HEK293 (cell line): ENCODE measurements around the gene SOX5.

ENCODE experiments used
- CTCF ChIA-PET: fragments of 350-600 bp; formaldehyde crosslinking; extraction: SDS; loops from one replicate; lab custom pipeline; 2021; ENCODE audit warnings: antibody characterized with exemption; lab: Yijun Ruan, JAX
- POLR2A ChIA-PET: fragments of 300-600 bp; formaldehyde crosslinking; extraction: SDS; loops from one replicate; lab custom pipeline; 2020; ENCODE audit warnings: antibody characterized with exemption, inconsistent platforms; lab: Yijun Ruan, JAX
- H3K27ac ChIP-seq: fragments of 200-500 bp; sonication (Bioruptor generic); 2 replicates; pipeline ENCODE4 v1.5.1; 2014; ENCODE audit warnings: low read depth, low read length, control low read depth, inconsistent platforms; ENCODE audit errors: extremely low read depth
- H3K36me3 ChIP-seq, 2 experiments: fragments of 200-500 bp in 1 of 2; sonication (Bioruptor generic) in 1 of 2; 1 replicate in 1 of 2; 2 replicates in 1 of 2; pipeline ENCODE4 v1.5.1; 2014 to 2017; ENCODE audit warnings: inconsistent platforms in 2 of 2, low read length in 2 of 2; ENCODE audit not compliant: control insufficient read depth in 2 of 2, insufficient read depth in 1 of 2
- H3K4me1 ChIP-seq: fragments of 200-500 bp; sonication (Bioruptor generic); 2 replicates; pipeline ENCODE4 v1.5.1; 2014; ENCODE audit warnings: mild to moderate bottlenecking, low read length, inconsistent platforms; ENCODE audit not compliant: control insufficient read depth, insufficient read depth
- H3K4me3 ChIP-seq: 2 replicates; pipeline ENCODE4 v1.5.1; 2011; ENCODE audit warnings: low read depth, mild to moderate bottlenecking, control low read depth, low read length, moderate library complexity
- H3K9me3 ChIP-seq: fragments of 200-500 bp; sonication (Bioruptor generic); 2 replicates; pipeline ENCODE4 v1.5.1; 2014; ENCODE audit warnings: low read depth, low read length, inconsistent platforms; ENCODE audit not compliant: control insufficient read depth, insufficient read depth
- BCL11A ChIP-seq: fragments of 450-650 bp; formaldehyde crosslinking; IDR thresholded peaks from 2 replicates; pipeline ENCODE4 v1.5.1; 2016; ENCODE audit warnings: low read depth, missing biosample characterization, missing genetic modification characterization
- GLI4 ChIP-seq: fragments of 450-650 bp; formaldehyde crosslinking; IDR thresholded peaks from 2 replicates; pipeline ENCODE4 v1.5.1; 2016; ENCODE audit warnings: missing biosample characterization, missing genetic modification characterization
- KLF7 ChIP-seq: fragments of 450-650 bp; formaldehyde crosslinking; IDR thresholded peaks from 2 replicates; pipeline ENCODE4 v1.5.1; 2016; ENCODE audit warnings: missing biosample characterization, missing genetic modification characterization, borderline replicate concordance
- OSR2 ChIP-seq: fragments of 450-650 bp; formaldehyde crosslinking; IDR thresholded peaks from 2 replicates; pipeline ENCODE4 v1.5.1; 2016; ENCODE audit warnings: missing biosample characterization, missing genetic modification characterization
- OVOL3 ChIP-seq: fragments of 450-650 bp; formaldehyde crosslinking; IDR thresholded peaks from 2 replicates; pipeline ENCODE4 v1.5.1; 2016; ENCODE audit warnings: missing biosample characterization, missing genetic modification characterization
- SP2 ChIP-seq: fragments of 450-650 bp; formaldehyde crosslinking; IDR thresholded peaks from 2 replicates; pipeline ENCODE4 v1.5.1; 2016; ENCODE audit warnings: missing biosample characterization, missing genetic modification characterization
- WT1 ChIP-seq: fragments of 450-650 bp; formaldehyde crosslinking; IDR thresholded peaks from 2 replicates; pipeline ENCODE4 v1.5.1; 2016; ENCODE audit warnings: missing biosample characterization, missing genetic modification characterization
- ZBTB10 ChIP-seq: fragments of 450-650 bp; formaldehyde crosslinking; IDR thresholded peaks from 2 replicates; pipeline ENCODE4 v1.5.1; 2016; ENCODE audit warnings: missing biosample characterization, missing genetic modification characterization
- ZBTB8A ChIP-seq: fragments of 450-650 bp; formaldehyde crosslinking; IDR thresholded peaks from 2 replicates; pipeline ENCODE4 v1.5.1; 2016; ENCODE audit warnings: missing biosample characterization, missing genetic modification characterization
- ZIC2 ChIP-seq: fragments of 450-650 bp; formaldehyde crosslinking; IDR thresholded peaks from 2 replicates; pipeline ENCODE4 v1.5.1; 2016; ENCODE audit warnings: missing biosample characterization, missing genetic modification characterization
- ZNF112 ChIP-seq: fragments of 450-650 bp; formaldehyde crosslinking; IDR thresholded peaks from 2 replicates; pipeline ENCODE4 v1.5.0; 2017; ENCODE audit warnings: missing biosample characterization, missing genetic modification characterization
- ZNF2 ChIP-seq: fragments of 450-650 bp; formaldehyde crosslinking; IDR thresholded peaks from 2 replicates; pipeline ENCODE4 v1.5.1; 2016; ENCODE audit warnings: missing biosample characterization, missing genetic modification characterization
- ZNF202 ChIP-seq: fragments of 450-650 bp; formaldehyde crosslinking; IDR thresholded peaks from 2 replicates; pipeline ENCODE4 v1.5.1; 2016; ENCODE audit warnings: missing biosample characterization, missing genetic modification characterization, borderline replicate concordance
- ZNF24 ChIP-seq: fragments of 450-650 bp; formaldehyde crosslinking; IDR thresholded peaks from 2 replicates; pipeline ENCODE4 v1.5.1; 2016; ENCODE audit warnings: missing biosample characterization, missing genetic modification characterization
- ZNF354C ChIP-seq: fragments of 450-650 bp; formaldehyde crosslinking; IDR thresholded peaks from 2 replicates; pipeline ENCODE4 v1.5.1; 2016; ENCODE audit warnings: missing biosample characterization, missing genetic modification characterization, low read depth, borderline replicate concordance
- ZNF391 ChIP-seq: fragments of 450-650 bp; formaldehyde crosslinking; IDR thresholded peaks from 2 replicates; pipeline ENCODE4 v1.5.1; 2016; ENCODE audit warnings: low read depth, missing biosample characterization, missing genetic modification characterization, borderline replicate concordance
- ZNF416 ChIP-seq: fragments of 450-650 bp; formaldehyde crosslinking; IDR thresholded peaks from 2 replicates; pipeline ENCODE4 v1.5.1; 2016; ENCODE audit warnings: missing biosample characterization, missing genetic modification characterization
- ZNF433 ChIP-seq: fragments of 450-650 bp; formaldehyde crosslinking; IDR thresholded peaks from 2 replicates; pipeline ENCODE4 v1.5.1; 2016; ENCODE audit warnings: missing biosample characterization, missing genetic modification characterization, low read depth
- ZNF501 ChIP-seq: fragments of 450-650 bp; formaldehyde crosslinking; IDR thresholded peaks from 2 replicates; pipeline ENCODE4 v1.5.1; 2016; ENCODE audit warnings: missing biosample characterization, missing genetic modification characterization
- ZNF558 ChIP-seq: fragments of 450-650 bp; formaldehyde crosslinking; IDR thresholded peaks from 2 replicates; pipeline ENCODE4 v1.5.1; 2016; ENCODE audit warnings: missing biosample characterization, missing genetic modification characterization
- ZNF580 ChIP-seq: fragments of 450-650 bp; formaldehyde crosslinking; IDR thresholded peaks from 2 replicates; pipeline ENCODE4 v1.5.1; 2016; ENCODE audit warnings: missing biosample characterization, missing genetic modification characterization
- ZNF621 ChIP-seq: fragments of 450-650 bp; formaldehyde crosslinking; IDR thresholded peaks from 2 replicates; pipeline ENCODE4 v1.5.1; 2017; ENCODE audit warnings: missing biosample characterization, missing genetic modification characterization
- ZNF626 ChIP-seq: fragments of 450-650 bp; sonication (Bioruptor Pico); formaldehyde crosslinking; IDR thresholded peaks from 2 replicates; pipeline ENCODE4 v1.5.1; 2018; ENCODE audit warnings: missing biosample characterization, missing genetic modification characterization, inconsistent platforms
- ZNF701 ChIP-seq: fragments of 450-650 bp; formaldehyde crosslinking; IDR thresholded peaks from 2 replicates; pipeline ENCODE4 v1.5.1; 2016; ENCODE audit warnings: missing biosample characterization, missing genetic modification characterization
- ZNF707 ChIP-seq: fragments of 450-650 bp; formaldehyde crosslinking; IDR thresholded peaks from 2 replicates; pipeline ENCODE4 v1.5.1; 2016; ENCODE audit warnings: missing biosample characterization, missing genetic modification characterization
- ZNF830 ChIP-seq: fragments of 450-650 bp; IDR thresholded peaks from 2 replicates; pipeline ENCODE4 v1.5.0; 2018; ENCODE audit warnings: missing biosample characterization, missing genetic modification characterization, low read depth, mild to moderate bottlenecking, moderate library complexity
- ZSCAN16 ChIP-seq: fragments of 450-650 bp; formaldehyde crosslinking; IDR thresholded peaks from 2 replicates; pipeline ENCODE4 v1.5.1; 2016; ENCODE audit warnings: missing biosample characterization, missing genetic modification characterization
- TF ChIP-seq, protein P1 (sequence below): fragments of 450-650 bp; formaldehyde crosslinking; IDR thresholded peaks from 2 replicates; pipeline ENCODE4; 2016; ENCODE audit warnings: missing biosample characterization, missing genetic modification characterization
- TF ChIP-seq, protein P2 (sequence below): fragments of 450-650 bp; formaldehyde crosslinking; IDR thresholded peaks from 2 replicates; pipeline ENCODE4 v1.5.0; 2017; ENCODE audit warnings: missing biosample characterization, missing genetic modification characterization, borderline replicate concordance

The SOX5 gene

GRCh38 chr12:23587833-23588559 lies 361.5 kb downstream of the SOX5 start:
- H3K4me3 ChIP-seq: no peak overlapping the region
- no peaks in the 10 kb centered on the region for H3K9me3 ChIP-seq
- H3K36me3 ChIP-seq: no peaks in the 10 kb centered on the region
- H3K4me1 ChIP-seq: no peaks in the 10 kb centered on the region
- POLR2A ChIA-PET: no interaction called here
- TF ChIP-seq ZNF112 (no peak), ZNF626 (tag by site-specific recombination) (no peak), ZNF580 (tag by site-specific recombination) (no peak), ZNF621 (no peak), WT1 (no peak), OVOL3 (tag by site-specific recombination) (no peak), ZNF2 (no peak), ZNF701 (tag by site-specific recombination) (no peak), ZIC2 (no peak), ZNF24 (no peak), ZBTB8A (tag by site-specific recombination) (no peak), ZNF830 (no peak), ZNF416 (tag by site-specific recombination) (no peak), ZNF558 (no peak)
- TF ChIP-seq, protein P1, sequence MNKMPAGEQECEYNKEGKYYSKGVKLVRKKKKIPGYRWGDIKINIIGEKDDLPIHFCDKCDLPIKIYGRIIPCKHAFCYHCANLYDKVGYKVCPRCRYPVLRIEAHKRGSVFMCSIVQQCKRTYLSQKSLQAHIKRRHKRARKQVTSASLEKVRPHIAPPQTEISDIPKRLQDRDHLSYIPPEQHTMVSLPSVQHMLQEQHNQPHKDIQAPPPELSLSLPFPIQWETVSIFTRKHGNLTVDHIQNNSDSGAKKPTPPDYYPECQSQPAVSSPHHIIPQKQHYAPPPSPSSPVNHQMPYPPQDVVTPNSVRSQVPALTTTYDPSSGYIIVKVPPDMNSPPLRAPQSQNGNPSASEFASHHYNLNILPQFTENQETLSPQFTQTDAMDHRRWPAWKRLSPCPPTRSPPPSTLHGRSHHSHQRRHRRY (tag by site-specific recombination): no peak
- H3K27ac ChIP-seq: no peak overlapping the region
- CTCF ChIA-PET: no interaction called here

DNA sequence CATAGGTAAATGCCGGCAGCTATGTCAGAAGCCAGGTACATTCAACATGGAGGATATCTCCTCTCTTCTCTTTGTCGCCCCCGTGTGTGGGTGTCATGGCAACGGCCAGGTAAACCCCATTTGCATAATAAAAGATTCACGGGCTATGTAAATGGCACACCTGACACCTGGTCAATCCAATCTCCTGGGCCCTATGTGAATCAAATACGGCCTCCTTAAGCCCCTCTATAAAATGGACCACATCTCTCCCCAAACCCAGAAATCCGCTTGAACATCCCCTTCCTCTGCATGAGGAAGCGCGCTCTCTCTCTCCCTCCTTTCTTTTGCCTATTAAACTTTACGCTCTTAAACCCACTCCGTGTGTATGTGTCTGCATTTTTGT lies 363.7 kb downstream of the SOX5 start:
- Histone ChIP-seq H3K9me3 (no peaks in the 10 kb centered on the region), H3K4me1 (no peaks in the 10 kb centered on the region), H3K36me3 (no peaks in the 10 kb centered on the region), H3K4me3 (no peak overlapping the region), H3K27ac (no peak overlapping the region)
- ChIA-PET POLR2A (no interaction called here), CTCF (no interaction called here)
- TF ChIP-seq, protein P2, sequence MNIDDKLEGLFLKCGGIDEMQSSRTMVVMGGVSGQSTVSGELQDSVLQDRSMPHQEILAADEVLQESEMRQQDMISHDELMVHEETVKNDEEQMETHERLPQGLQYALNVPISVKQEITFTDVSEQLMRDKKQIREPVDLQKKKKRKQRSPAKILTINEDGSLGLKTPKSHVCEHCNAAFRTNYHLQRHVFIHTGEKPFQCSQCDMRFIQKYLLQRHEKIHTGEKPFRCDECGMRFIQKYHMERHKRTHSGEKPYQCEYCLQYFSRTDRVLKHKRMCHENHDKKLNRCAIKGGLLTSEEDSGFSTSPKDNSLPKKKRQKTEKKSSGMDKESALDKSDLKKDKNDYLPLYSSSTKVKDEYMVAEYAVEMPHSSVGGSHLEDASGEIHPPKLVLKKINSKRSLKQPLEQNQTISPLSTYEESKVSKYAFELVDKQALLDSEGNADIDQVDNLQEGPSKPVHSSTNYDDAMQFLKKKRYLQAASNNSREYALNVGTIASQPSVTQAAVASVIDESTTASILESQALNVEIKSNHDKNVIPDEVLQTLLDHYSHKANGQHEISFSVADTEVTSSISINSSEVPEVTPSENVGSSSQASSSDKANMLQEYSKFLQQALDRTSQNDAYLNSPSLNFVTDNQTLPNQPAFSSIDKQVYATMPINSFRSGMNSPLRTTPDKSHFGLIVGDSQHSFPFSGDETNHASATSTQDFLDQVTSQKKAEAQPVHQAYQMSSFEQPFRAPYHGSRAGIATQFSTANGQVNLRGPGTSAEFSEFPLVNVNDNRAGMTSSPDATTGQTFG: no peak
- TF ChIP-seq BCL11A (tag by site-specific recombination) (no peak), OSR2 (tag by site-specific recombination) (no peak), ZNF202 (no peak), KLF7 (no peak), ZNF707 (no peak), ZBTB8A (tag by site-specific recombination) (no peak), SP2 (tag by site-specific recombination) (no peak), ZNF501 (tag by site-specific recombination) (no peak), ZBTB10 (tag by site-specific recombination) (no peak), GLI4 (tag by site-specific recombination) (no peak), ZNF354C (no peak), ZNF558 (no peak), ZNF433 (tag by site-specific recombination) (no peak), ZSCAN16 (no peak), ZNF391 (tag by site-specific recombination) (no peak)
